SK-N-MC (cell line): Measurements from ENCODE around the gene GRIA1.

Experiments used
- EZH2 ChIP-seq: fragments of 200-600 bp; sonication (generic); IDR thresholded peaks from one replicate; pipeline ENCODE4 v1.6.1; 2017; ENCODE audit warnings: antibody characterized with exemption
- POLR2AphosphoS5 ChIP-seq: IDR thresholded peaks from 2 replicates; pipeline ENCODE4 v1.6.1; 2012; ENCODE audit warnings: mild to moderate bottlenecking, low read depth, low read length, borderline replicate concordance

DNA sequence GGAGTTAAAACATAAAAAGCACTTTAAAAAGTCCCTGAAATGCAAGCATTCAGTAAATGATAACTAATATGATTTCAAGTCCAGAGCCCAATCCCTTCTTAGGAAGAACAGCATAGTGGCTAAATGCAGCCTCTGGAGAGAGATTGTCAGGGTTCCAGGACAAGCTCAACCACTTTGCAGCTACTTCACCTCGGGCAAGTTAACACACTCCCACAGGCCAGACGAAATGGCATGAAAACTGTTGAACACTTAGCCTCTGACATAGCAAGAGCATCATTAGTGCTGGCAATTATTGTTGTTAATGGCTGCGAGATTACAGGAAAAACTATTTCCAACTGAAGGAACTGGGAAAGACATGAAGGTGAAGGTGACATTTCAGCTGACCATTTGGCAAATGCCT, 205.8 kb downstream of the GRIA1 start:
- no peak for TF ChIP-seq POLR2AphosphoS5
- no peak for TF ChIP-seq EZH2
